HL-60 (cell line): ENCODE measurements around the gene PIGP.

ENCODE experiments used
- CTCF ChIP-seq: IDR thresholded peaks from one replicate; pipeline ENCODE4 v1.5.1; 2011; ENCODE audit warnings: low read length, control low read depth, inconsistent platforms; ENCODE audit not compliant: insufficient read depth
- GABPA ChIP-seq: IDR thresholded peaks from 2 replicates; pipeline ENCODE4 v1.6.1; 2012; ENCODE audit warnings: low read depth
- REST ChIP-seq: IDR thresholded peaks from 2 replicates; pipeline ENCODE4 v1.6.1; 2012; ENCODE audit warnings: low read depth; ENCODE audit not compliant: insufficient replicate concordance
- SPI1 ChIP-seq: IDR thresholded peaks from 2 replicates; pipeline ENCODE4 v1.6.1; 2012; ENCODE audit warnings: low read depth, mild to moderate bottlenecking, borderline replicate concordance

- TF ChIP-seq REST (no peak), CTCF (no peak), GABPA (no peak), SPI1 (no peak)
Measured at GRCh38 chr21:37095821-37096220, 22.9 kb upstream of the PIGP start.
